ENCODE data around the gene OR1J2. TPM values are rescaled to one million over a fixed set of nuclear protein-coding genes. Genes with fewer than 3 reads are reported as not detected.

The OR1J2 gene
- total and polyA plus RNA-seq, 9 donors = not detected

GRCh38 chr9:122506964-122507363 lies 3.6 kb upstream of the OR1J2 start:
- Histone ChIP-seq H3K27ac (no peak overlapping the region), H3K27me3 (no peaks in the 10 kb centered on the region), H3K36me3 (no peaks in the 10 kb centered on the region), H3K4me1 (ENCODE audit: insufficient read depth) (no peaks in the 10 kb centered on the region), H3K4me3 (no peak overlapping the region), H3K9me3 (no peaks in the 10 kb centered on the region)
- no peak for DNase-seq
- intact Hi-C loops (cut with DNase I) = no loop called here
- WGBS, 3 donors = 35 to 41% (median 38%) methylated on average over 2 of the region's 2 CpGs
- TF ChIP-seq EP300 (IDR thresholded peaks at IDR 0.05) (no peak), CTCF (IDR thresholded peaks at IDR 0.05) (no peak), POLR2A (IDR thresholded peaks at IDR 0.05) (no peak)

GRCh38 chr9:122518226-122518625 lies 7.6 kb downstream of the OR1J2 start:
- TF ChIP-seq POLR2A (IDR thresholded peaks at IDR 0.05) (no peak), EP300 (IDR thresholded peaks at IDR 0.05) (no peak), CTCF (IDR thresholded peaks at IDR 0.05) (no peak)
- H3K36me3 ChIP-seq = no peaks in the 10 kb centered on the region
- no peaks in the 10 kb centered on the region for H3K4me1 ChIP-seq (ENCODE audit: insufficient read depth)
- H3K27ac ChIP-seq = no peak overlapping the region
- no peak overlapping the region for H3K4me3 ChIP-seq
- H3K27me3 ChIP-seq = no peaks in the 10 kb centered on the region
- no peak for DNase-seq
- intact Hi-C loops (cut with DNase I) = no loop called here
- WGBS, 3 donors = 43 to 52% (median 47%) methylated on average over 2 of the region's 2 CpGs
- H3K9me3 ChIP-seq = no peaks in the 10 kb centered on the region

- H3K9me3 ChIP-seq = no peaks in the 10 kb centered on the region
- H3K4me1 ChIP-seq (ENCODE audit: insufficient read depth) = no peaks in the 10 kb centered on the region
- TF ChIP-seq CTCF (IDR thresholded peaks at IDR 0.05) (no peak), POLR2A (IDR thresholded peaks at IDR 0.05) (no peak), EP300 (IDR thresholded peaks at IDR 0.05) (no peak)
- WGBS, 3 donors = 69 to 79% (median 75%) methylated on average over 4 of the region's 4 CpGs
- H3K27ac ChIP-seq = no peak within 1 kb of the TSS
- no peaks in the 10 kb centered on the region for H3K36me3 ChIP-seq
- H3K4me3 ChIP-seq = no peak within 1 kb of the TSS
- no peaks in the 10 kb centered on the region for H3K27me3 ChIP-seq
- intact Hi-C loops (cut with DNase I) = no loop called here
- no peak for DNase-seq
Observed at GRCh38 chr9:122518841-122519240, 8.2 kb downstream of the OR1J2 start, which contains the start of gene OR1J4. TSS of gene OR1J4 (plus strand) at chr9:122519141. CDS start at chr9:122519141, 0 bp downstream.

- no peaks in the 10 kb centered on the region for H3K9me3 ChIP-seq
- H3K36me3 ChIP-seq = no peaks in the 10 kb centered on the region
- no peaks in the 10 kb centered on the region for H3K27me3 ChIP-seq
- TF ChIP-seq POLR2A (IDR thresholded peaks at IDR 0.05) (no peak), EP300 (IDR thresholded peaks at IDR 0.05) (no peak), CTCF (IDR thresholded peaks at IDR 0.05) (no peak)
- H3K4me3 ChIP-seq = no peak overlapping the region
- WGBS, 3 donors = 85 to 89% (median 88%) methylated on average over 3 of the region's 3 CpGs
- intact Hi-C loops (cut with DNase I) = no loop called here
- no peaks in the 10 kb centered on the region for H3K4me1 ChIP-seq (ENCODE audit: insufficient read depth)
- DNase-seq = no peak
- no peak overlapping the region for H3K27ac ChIP-seq
Observed at GRCh38 chr9:122519376-122519775, 8.8 kb downstream of the OR1J2 start.
